ENCODE measurements around the gene MAPK14.
A peak's percentile ranks its signal among the peaks of the same experiment; 100 is the strongest.

Gene MAPK14

GRCh38 chr6:36038120-36038876 lies 10.7 kb downstream of the MAPK14 start:
- DNase-seq, result no peak

- DNase-seq, result no peak
These were observed 11.5 kb downstream of the MAPK14 start for GRCh38 chr6:36039112-36039511.

GRCh38 chr6:36040958-36041357 lies 13.3 kb downstream of the MAPK14 start:
- no peak for DNase-seq

- no peak for DNase-seq
These were observed 15.1 kb downstream of the MAPK14 start for GRCh38 chr6:36042618-36043260.

GRCh38 chr6:36049582-36049981 lies 22.0 kb downstream of the MAPK14 start:
- DNase-seq, result no peak

GRCh38 chr6:36050305-36050704 lies 22.7 kb downstream of the MAPK14 start:
- DNase-seq, result no peak

- DNase-seq, result no peak
These were observed 23.5 kb downstream of the MAPK14 start for GRCh38 chr6:36050947-36051710.

- DNase-seq, result no peak
These were observed 24.5 kb downstream of the MAPK14 start for GRCh38 chr6:36052097-36052496.

- DNase-seq, result no peak
These were observed 26.3 kb downstream of the MAPK14 start for GRCh38 chr6:36053878-36054277.

- no peak for DNase-seq
These were observed 26.8 kb downstream of the MAPK14 start for GRCh38 chr6:36054415-36054814.

- DNase-seq, result peak in 1 of 2 experiments; percentile 26
These were observed 27.3 kb downstream of the MAPK14 start for GRCh38 chr6:36054956-36055355.

- DNase-seq, result no peak
These were observed 28.6 kb downstream of the MAPK14 start for GRCh38 chr6:36056178-36056577.

- no peak for DNase-seq
These were observed 33.6 kb downstream of the MAPK14 start for GRCh38 chr6:36061236-36061635.

- DNase-seq, result no peak
These were observed 34.6 kb downstream of the MAPK14 start for GRCh38 chr6:36062247-36062646.

GRCh38 chr6:36063318-36064060 lies 35.9 kb downstream of the MAPK14 start:
- DNase-seq, result no peak

GRCh38 chr6:36064770-36065396 lies 37.3 kb downstream of the MAPK14 start:
- no peak for DNase-seq

GRCh38 chr6:36065916-36066315 lies 38.3 kb downstream of the MAPK14 start:
- no peak for DNase-seq

GRCh38 chr6:36066817-36067216 lies 39.2 kb downstream of the MAPK14 start:
- DNase-seq, result no peak

- DNase-seq, result no peak
These were observed 39.9 kb downstream of the MAPK14 start for GRCh38 chr6:36067374-36068011.

- no peak for DNase-seq
These were observed 40.4 kb downstream of the MAPK14 start for GRCh38 chr6:36068012-36068392.

GRCh38 chr6:36068586-36068985 lies 41.0 kb downstream of the MAPK14 start:
- no peak for DNase-seq

- no peak for DNase-seq
These were observed 42.0 kb downstream of the MAPK14 start for GRCh38 chr6:36069573-36069972.
